Body of pancreas (tissue), 4 donors: ENCODE results near the gene SHISA3.

ENCODE experiments used
- CTCF ChIP-seq, 7 experiments: fragments of 450-650 bp in 4 of 7; fragments of 200-600 bp in 3 of 7; sonication (generic) in 3 of 7; IDR thresholded peaks; one replicate each; pipeline ENCODE4 v1.5.1; 2016 to 2019; ENCODE audit warnings: antibody characterized with exemption in 7 of 7
- POLR2A ChIP-seq, 3 donors: fragments of 450-650 bp; IDR thresholded peaks; one replicate each; pipeline ENCODE4 v1.6.1; 2016; ENCODE audit warnings: antibody characterized with exemption in 3 of 3, mild to moderate bottlenecking in 2 of 3

GRCh38 chr4:42410446-42410845 lies 13.2 kb downstream of the SHISA3 start:
- TF ChIP-seq CTCF (IDR thresholded peaks at IDR 0.05): no peak
- TF ChIP-seq POLR2A (IDR thresholded peaks at IDR 0.05): no peak
